SKM-1 treated with dmso at 0.1 percent for 144 hours (cell line): ENCODE data around the gene CA5A.
"Not testable (repeated sequence)": the region's sequence is repeated elsewhere in the genome, so short reads cannot be mapped to it uniquely, and the experiment has no call there.

Experiments
- DNase-seq: peaks from one replicate; lab custom pipeline; 2025; ENCODE audit not compliant: unreplicated experiment; lab: John Stamatoyannopoulos, UW

Gene CA5A

DNA sequence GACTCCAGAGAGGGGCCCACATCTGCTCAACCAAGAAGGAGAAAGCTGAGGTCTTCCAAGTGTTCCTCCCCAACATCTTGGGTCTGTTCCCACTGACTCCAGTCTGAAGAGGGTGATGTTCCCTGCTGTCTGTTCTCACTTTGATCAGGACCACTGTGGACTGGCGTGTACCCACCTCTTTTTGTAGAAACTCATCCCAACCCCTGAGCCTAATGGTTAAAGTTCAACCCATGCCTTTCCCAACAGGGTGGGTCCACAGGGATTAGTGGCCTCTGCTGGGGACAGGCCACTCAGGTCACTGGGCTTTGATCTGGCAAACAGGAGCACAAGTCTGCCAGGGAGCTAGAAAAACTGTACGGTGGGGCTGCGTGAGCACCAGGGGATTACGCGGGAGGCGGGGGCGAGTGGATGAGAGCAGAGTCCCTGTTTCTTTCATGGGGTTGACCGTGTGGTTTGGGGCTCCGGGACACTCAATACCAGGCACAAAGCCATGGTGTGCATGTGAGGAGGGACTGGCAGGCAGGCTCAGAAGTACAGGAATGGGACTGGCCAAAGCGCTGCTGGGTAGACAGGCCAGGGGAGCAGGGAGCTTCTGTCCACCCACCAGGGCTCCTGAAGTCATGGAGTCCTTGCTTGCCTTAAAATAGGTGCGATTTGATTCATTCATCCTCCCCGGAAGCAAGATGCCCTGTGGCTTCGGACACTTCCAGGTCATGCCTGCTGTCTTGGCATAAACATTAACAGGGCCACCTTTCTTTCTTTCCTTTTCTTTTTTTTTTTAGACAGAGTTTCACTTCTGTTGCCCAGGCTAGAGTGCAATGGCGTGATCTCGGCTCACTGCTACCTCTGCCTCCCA is at the start of gene CA5A:
TSS of gene CA5A (minus strand) at position 155 of the 856 bp plus-strand sequence. CDS start at position 76, 79 bp downstream.
- no peak for DNase-seq

GRCh38 chr16:87985493-87985892 is 49.2 kb upstream of the CA5A start:
- not testable (repeated sequence) for DNase-seq

- no peak for DNase-seq
Measured at GRCh38 chr16:87984632-87985267, 48.4 kb upstream of the CA5A start.

DNA sequence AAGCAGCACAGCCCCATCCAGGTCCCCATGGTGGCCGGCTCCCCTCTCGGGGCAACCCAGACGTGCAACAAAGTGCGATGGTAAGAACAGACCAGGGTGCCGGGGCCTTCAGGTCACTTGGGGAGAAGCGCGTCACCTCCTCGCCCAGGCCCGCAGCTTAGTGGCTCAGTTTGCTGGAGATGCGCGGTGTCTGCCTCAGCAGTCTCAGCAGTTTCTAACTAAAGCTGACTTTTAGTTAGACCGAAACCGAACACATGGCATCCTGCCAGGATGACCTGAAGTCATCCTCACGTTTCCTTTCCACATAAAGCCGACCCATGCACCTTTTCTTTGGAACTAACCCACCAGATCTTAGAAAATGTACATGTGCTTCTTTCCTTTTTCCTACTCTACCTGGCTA is 47.9 kb upstream of the CA5A start:
- DNase-seq = not testable (repeated sequence)

GRCh38 chr16:87983737-87984097 is 47.4 kb upstream of the CA5A start:
- DNase-seq = not testable (repeated sequence)

DNA sequence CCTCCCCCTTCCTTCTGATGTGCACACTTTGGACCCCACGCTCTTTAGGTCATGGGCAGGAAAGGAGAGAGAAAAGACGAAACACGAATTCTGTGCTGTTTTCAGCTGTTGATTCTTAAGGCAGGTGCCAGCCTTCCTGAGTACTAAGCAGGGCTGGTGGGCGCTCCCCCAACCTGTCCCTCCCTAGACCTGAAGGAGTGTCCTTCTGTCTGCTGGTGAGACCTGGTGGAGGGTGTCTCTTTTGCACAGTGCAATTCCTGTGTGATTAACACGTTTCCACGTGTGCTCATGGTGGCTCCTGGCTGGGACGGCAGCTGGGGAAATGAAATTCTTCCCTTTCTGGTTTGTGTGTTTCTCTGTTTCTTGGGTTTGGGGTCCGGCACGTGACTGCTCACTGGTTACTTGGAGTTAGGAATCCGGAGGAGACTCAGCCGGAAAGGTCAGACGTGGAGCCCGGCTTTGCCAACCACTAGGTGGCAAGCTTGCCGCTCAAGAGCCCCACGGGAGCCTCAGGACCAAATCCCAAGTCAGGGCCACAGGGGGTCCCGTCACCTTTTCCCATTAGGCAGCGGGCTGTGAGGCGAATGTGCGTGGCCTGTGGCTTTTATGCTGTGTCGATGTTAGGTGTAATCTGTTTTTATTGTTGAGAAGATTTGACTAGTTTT is 46.9 kb upstream of the CA5A start:
- not testable (repeated sequence) for DNase-seq

GRCh38 chr16:87982581-87983041 is 46.3 kb upstream of the CA5A start:
- DNase-seq = no peak

DNA sequence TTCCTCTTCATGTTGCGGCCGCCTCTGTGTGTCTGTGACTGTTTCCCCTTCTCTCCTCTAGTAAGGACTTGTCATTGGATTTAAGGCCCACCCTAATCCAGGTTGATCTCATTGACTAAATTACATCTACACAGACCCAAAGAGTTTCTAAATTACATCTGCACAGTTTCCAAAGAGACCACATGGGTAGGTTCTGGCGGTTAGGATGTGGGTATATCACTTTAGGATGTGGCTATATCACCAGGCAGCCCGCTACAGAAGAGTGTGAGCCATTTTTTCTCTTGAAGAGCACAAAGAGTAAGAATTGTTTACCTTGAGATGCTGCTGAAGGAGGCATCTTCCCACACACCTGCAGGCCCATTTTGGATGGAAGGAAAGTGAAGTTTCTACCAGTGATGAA is 45.0 kb upstream of the CA5A start:
- DNase-seq = not testable (repeated sequence)

DNA sequence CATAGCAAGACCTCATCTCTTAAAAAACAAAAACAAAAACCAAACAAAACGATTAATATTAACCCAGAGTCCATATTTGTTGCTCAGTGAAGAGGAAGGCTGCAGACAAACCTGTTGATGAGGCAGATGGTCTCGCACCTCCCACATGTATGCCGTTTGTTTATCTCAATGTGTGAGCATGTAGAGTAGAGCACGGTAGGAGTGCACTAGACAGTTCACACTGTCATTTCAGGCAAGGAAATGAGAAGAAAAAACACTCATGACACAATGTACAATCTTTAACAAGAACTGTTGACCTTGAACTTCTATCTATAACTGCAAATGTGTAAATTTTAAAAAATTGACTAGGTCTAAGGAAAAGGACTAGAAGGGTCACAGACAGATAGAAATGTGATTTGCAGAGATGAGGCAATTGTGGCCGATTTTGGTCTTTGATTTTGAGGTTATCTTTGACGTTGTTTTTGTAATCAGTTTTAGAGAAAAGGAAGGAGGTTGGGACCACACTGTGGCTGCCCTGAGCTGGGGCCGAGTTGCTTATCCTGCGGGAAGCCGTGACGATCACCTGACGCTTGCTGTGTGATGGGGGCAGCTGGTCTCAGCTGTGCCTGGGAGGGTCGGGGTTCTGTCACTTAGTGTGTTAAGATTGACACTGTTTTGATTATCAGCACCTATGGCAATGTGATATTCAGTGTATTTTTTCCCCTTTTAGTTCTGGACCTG is 43.7 kb upstream of the CA5A start:
- not testable (repeated sequence) for DNase-seq

DNA sequence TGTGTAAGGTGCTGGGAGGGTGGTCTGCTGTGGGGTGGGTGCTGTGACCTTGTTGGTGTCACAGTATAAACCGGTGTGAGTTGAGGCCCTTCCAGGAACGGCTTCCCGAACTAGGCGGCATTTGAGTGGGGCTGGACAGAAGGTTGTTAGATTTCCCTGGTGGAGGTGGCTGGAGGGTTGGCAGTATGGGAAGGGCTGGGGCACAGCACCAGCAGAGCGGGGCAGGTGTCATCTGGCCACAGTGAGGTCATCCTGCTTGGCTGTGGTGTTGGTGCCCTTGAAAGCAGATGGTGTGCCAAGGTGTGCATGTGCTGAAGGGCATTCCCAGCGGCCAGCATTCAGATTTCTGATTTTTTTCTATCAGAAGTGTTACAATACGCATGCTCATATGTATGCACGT is 43.0 kb upstream of the CA5A start:
- no peak for DNase-seq

DNA sequence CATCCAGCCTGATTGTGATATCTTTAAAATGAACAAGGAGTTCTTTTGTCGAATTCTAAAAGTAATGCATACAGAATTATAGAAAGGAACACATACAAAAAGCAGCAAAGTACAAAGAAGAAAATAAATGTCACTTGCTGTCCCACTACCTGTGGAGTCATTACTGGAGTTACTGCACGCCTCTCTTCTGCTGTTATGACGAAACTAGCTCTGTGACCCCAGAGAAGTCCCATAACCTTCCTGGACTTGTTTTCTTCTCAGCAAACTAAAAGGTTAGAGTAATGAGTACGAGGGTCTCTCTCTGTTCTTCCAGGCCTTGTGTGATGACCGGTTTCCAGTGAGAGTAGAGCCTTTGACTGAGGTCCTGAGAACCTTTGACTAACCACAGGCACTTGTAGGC is 41.8 kb upstream of the CA5A start:
- no peak for DNase-seq

- no peak for DNase-seq
Measured at GRCh38 chr16:87976665-87977064, 40.3 kb upstream of the CA5A start.

GRCh38 chr16:87974178-87974577 is 37.8 kb upstream of the CA5A start:
- no peak for DNase-seq

- DNase-seq = no peak
Measured at GRCh38 chr16:87973717-87974116, 37.4 kb upstream of the CA5A start.

DNA sequence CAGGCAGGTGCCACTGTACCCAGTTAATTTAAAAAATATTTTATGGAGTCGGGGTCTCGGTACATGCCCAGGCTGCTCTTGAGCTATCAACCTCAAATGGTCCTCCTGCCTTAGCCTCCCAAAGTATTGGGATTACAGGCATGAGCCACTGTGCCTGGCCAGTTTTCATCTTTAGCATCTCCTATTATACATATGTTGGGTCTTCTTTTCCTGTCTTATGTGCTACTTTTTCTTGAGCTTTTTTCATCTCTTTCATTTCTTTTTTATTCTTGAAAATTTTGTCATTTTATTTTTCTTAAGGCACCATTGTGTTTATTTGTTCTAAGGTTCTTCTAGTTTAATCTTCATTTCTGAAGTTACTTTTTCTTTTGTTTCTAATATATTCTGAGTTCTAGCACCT is 35.6 kb upstream of the CA5A start:
- no peak for DNase-seq

GRCh38 chr16:87970186-87970585 is 33.9 kb upstream of the CA5A start:
- DNase-seq = no peak

DNA sequence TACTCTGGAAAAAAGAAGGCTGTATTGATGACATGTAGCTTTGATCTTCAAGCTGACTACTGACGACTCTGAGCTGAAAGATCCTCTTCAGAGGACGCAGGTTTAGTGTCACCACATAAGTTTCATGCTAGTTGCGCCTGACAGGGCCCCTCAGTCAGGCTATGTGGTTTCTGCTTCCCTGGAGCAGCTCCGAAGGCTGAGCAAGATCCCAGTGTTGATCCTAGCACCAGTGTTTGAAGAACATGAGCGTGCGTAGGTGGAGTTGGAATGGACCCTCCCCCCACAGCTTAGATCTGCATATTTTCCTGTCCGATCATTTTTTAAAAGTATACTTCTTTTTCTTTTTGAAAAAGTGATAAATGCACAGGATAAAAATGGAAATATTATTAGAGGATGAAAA is 32.2 kb upstream of the CA5A start:
- DNase-seq = no peak

GRCh38 chr16:87966685-87967185 is 30.4 kb upstream of the CA5A start:
- no peak for DNase-seq

DNA sequence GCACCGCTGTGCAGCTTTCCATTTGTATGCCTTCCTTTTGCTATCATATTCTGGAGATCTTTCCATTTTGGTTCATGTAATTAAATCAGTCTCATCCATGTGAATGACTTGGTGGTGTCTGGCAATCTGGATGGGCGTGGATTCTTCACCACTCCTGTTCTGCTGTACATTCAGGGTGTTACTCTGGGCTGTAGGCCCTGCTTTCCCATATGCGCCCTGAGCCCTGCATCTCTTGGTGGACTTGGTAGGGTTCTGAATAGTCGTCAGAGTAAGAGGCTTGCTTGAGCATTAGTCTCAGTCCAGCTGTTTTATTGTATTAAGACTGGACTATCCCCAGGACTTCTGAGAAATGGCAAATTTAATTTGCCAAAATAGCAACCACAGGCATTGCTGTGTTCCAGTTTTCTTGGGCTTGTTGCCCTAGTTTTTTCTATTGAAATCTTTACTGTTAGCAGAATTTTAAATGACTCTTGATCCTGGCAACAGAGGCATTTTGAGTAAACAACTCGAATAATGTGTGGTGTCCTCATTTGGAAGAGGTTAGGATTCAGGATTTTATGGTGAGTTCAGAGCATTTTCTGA is 29.8 kb upstream of the CA5A start:
- no peak for DNase-seq

DNA sequence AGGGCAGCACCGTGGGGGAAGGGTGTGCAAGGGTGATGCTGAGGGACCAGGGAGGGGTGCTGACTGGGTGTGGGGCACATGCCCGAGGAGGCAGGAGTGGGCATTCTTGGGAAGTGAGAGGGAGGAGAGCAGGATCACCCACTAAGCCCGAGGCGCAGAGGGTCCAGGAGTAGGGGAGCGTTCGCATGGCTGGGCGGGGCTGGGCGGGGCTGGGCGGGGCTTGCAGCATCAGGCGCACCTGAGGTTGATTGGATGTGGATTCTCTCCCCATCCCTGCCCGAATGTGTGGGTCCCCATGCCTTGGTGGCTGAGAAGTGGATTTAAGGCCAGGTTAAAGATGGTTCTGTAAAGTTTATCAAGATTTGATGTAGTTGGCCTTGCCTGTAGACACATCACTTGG is 29.1 kb upstream of the CA5A start:
- DNase-seq = no peak
